HepG2 (cell line): ENCODE measurements around the gene RBBP8NL. TPM values are rescaled to one million over a fixed set of nuclear protein-coding genes. Genes with fewer than 3 reads are reported as not detected.
A peak's percentile ranks its signal among the peaks of the same experiment; 100 is the strongest.

Experiments used
- DNMT3B ChIP-seq: conservative IDR thresholded peaks from 2 replicates; pipeline ENCODE4 v1.6.1; 2016; ENCODE audit warnings: missing biosample characterization, control low read depth
- KLF15 ChIP-seq: sonication (generic); formaldehyde crosslinking; IDR thresholded peaks from 2 replicates; pipeline ENCODE4 v1.8.1; 2023; ENCODE audit warnings: borderline replicate concordance, mild to moderate bottlenecking, inconsistent platforms, missing genetic modification reagents, mixed read lengths
- PHF21A ChIP-seq: sonication (generic); formaldehyde crosslinking; IDR thresholded peaks from 2 replicates; pipeline ENCODE4 v1.5.0; 2020; ENCODE audit warnings: mild to moderate bottlenecking, missing genetic modification reagents
- PITX1 ChIP-seq: sonication (generic); formaldehyde crosslinking; IDR thresholded peaks from 2 replicates; pipeline ENCODE4 v1.5.1; 2020; ENCODE audit warnings: mild to moderate bottlenecking, missing genetic modification reagents
- PRPF4 ChIP-seq: fragments of 200-400 bp; formaldehyde crosslinking; IDR thresholded peaks from 2 replicates; pipeline ENCODE4 v1.6.1; 2016; ENCODE audit warnings: low read length, low read depth; ENCODE audit not compliant: poor library complexity, severe bottlenecking
- RAD21 ChIP-seq: fragments of 450-650 bp; formaldehyde crosslinking; IDR thresholded peaks from 2 replicates; pipeline ENCODE4 v1.5.0; 2020; ENCODE audit warnings: mild to moderate bottlenecking
- SP2 ChIP-seq: sonication (generic); formaldehyde crosslinking; IDR thresholded peaks from 2 replicates; pipeline ENCODE4 v1.5.1; 2020; ENCODE audit warnings: mild to moderate bottlenecking, missing genetic modification reagents
- SSRP1 ChIP-seq: IDR thresholded peaks from 2 replicates; pipeline ENCODE4 v1.6.1; 2016; ENCODE audit warnings: control low read depth
- YEATS4 ChIP-seq: sonication (generic); formaldehyde crosslinking; IDR thresholded peaks from 2 replicates; pipeline ENCODE4 v1.4.0; 2020; ENCODE audit warnings: missing genetic modification reagents, borderline replicate concordance
- polyA plus RNA-seq, 8 experiments: library from polyadenylated mRNA; depleted of rRNA in 3 of 8; stranded (reverse) in 7 of 8; unstranded in 1 of 8; fragments of >200 nt; fragmentation: Illumina TruSeq in 4 of 8; extraction: Trizol in 4 of 8; gene quantifications; 2 replicates each; pipeline versions ENCODE4 v1.2.1 to v1.2.3, GENCODE V29; 2011 to 2016; ENCODE audit warnings: low read depth in 4 of 8, missing spikeins in 1 of 8, mixed read lengths in 1 of 8; ENCODE audit not compliant: insufficient read depth in 1 of 8
- total RNA-seq, 5 experiments: library from RNA; depleted of rRNA; stranded (reverse); fragments of >200 nt; fragmentation: Illumina TruSeq; extraction: Trizol; gene quantifications; 2 replicates each; pipeline ENCODE4 v1.2.3, GENCODE V29; 2016; ENCODE audit warnings: low read depth in 1 of 5
- TF ChIP-seq, protein P1 (sequence below): sonication (generic); formaldehyde crosslinking; IDR thresholded peaks from 2 replicates; pipeline ENCODE4 v1.5.0; 2020; ENCODE audit warnings: mild to moderate bottlenecking, missing genetic modification reagents
- TF ChIP-seq, protein P2 (sequence below): sonication (generic); formaldehyde crosslinking; IDR thresholded peaks from 2 replicates; pipeline ENCODE4 v1.4.0; 2020; ENCODE audit warnings: low read depth, missing genetic modification reagents
- TF ChIP-seq, protein P3 (sequence below): sonication (generic); formaldehyde crosslinking; IDR thresholded peaks from 2 replicates; pipeline ENCODE4 v1.8.0; 2022; ENCODE audit warnings: low read depth, missing genetic modification reagents
- TF ChIP-seq, protein P4 (sequence below): sonication (generic); formaldehyde crosslinking; IDR thresholded peaks from 2 replicates; pipeline ENCODE4 v1.5.1; 2020; ENCODE audit warnings: mild to moderate bottlenecking, missing genetic modification reagents
- TF ChIP-seq, protein P5 (sequence below): sonication (generic); formaldehyde crosslinking; IDR thresholded peaks from 2 replicates; pipeline ENCODE4 v1.8.1; 2023; ENCODE audit warnings: mild to moderate bottlenecking, missing genetic modification reagents

RBBP8NL gene
- total and polyA plus RNA-seq, 2 of the 13 experiments (the other 11 are each of a cell fraction or from before 2014, with no cell fraction given) = 0.69 to 0.86 TPM

DNA sequence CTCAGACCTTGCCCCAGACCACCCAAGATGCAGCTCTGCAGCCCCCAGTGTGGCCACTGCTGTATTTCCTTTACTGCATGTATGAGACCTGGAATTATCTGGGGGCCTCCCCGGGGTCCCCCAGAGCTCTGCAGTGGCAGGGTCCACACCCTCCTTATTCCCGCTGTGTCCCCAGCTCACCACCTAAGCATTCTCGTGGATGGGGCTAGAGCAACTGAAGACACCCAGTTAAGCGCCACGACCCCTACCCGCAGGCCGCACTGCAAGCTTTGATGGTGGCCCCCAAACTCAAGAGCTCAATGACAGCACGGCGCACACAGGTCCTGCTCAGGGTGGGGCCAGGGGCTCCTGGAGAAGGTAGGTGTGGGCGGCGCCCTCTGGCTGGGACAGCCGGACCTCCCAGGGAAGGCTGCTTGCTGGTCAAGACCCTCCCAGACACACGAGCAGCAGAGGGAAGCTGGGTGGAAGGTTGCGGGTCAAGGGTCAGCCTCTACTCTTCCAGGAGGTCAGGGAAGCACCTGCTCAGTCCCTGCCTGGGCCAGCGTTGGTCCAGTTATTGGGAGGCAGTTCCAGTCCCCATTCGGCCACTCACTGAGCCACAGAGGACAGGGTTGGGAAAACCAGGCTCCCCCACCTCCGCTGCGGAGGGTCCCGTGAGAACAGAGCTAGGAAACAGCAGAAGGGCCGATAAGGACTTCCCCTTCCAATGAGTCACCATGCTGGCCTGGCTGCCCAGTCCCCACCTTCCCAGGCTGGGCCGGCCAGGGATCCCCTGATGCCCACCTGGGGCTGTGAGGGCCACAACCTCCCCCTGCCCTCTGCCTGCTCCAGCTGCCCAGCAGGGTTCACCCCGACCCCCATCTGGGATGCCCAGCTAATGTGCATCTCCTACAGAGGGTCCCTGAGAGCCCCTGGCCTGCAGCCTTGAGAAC is 63.2 kb downstream of the RBBP8NL start (continued):
- TF ChIP-seq, protein P1, sequence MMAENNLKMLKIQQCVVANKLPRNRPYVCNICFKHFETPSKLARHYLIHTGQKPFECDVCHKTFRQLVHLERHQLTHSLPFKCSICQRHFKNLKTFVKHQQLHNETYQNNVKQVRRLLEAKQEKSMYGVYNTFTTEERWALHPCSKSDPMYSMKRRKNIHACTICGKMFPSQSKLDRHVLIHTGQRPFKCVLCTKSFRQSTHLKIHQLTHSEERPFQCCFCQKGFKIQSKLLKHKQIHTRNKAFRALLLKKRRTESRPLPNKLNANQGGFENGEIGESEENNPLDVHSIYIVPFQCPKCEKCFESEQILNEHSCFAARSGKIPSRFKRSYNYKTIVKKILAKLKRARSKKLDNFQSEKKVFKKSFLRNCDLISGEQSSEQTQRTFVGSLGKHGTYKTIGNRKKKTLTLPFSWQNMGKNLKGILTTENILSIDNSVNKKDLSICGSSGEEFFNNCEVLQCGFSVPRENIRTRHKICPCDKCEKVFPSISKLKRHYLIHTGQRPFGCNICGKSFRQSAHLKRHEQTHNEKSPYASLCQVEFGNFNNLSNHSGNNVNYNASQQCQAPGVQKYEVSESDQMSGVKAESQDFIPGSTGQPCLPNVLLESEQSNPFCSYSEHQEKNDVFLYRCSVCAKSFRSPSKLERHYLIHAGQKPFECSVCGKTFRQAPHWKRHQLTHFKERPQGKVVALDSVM (CRISPR knock-in tag) = no peak
- TF ChIP-seq KLF15 (CRISPR knock-in tag) = no peak
- TF ChIP-seq RAD21 (CRISPR knock-in tag) = no peak
- no peak for TF ChIP-seq PRPF4
- no peak for TF ChIP-seq SSRP1 (CRISPR knock-in tag)
- peak; percentile 11; the same call in 1 of the 2 replicates for TF ChIP-seq PITX1
- TF ChIP-seq, protein P2, sequence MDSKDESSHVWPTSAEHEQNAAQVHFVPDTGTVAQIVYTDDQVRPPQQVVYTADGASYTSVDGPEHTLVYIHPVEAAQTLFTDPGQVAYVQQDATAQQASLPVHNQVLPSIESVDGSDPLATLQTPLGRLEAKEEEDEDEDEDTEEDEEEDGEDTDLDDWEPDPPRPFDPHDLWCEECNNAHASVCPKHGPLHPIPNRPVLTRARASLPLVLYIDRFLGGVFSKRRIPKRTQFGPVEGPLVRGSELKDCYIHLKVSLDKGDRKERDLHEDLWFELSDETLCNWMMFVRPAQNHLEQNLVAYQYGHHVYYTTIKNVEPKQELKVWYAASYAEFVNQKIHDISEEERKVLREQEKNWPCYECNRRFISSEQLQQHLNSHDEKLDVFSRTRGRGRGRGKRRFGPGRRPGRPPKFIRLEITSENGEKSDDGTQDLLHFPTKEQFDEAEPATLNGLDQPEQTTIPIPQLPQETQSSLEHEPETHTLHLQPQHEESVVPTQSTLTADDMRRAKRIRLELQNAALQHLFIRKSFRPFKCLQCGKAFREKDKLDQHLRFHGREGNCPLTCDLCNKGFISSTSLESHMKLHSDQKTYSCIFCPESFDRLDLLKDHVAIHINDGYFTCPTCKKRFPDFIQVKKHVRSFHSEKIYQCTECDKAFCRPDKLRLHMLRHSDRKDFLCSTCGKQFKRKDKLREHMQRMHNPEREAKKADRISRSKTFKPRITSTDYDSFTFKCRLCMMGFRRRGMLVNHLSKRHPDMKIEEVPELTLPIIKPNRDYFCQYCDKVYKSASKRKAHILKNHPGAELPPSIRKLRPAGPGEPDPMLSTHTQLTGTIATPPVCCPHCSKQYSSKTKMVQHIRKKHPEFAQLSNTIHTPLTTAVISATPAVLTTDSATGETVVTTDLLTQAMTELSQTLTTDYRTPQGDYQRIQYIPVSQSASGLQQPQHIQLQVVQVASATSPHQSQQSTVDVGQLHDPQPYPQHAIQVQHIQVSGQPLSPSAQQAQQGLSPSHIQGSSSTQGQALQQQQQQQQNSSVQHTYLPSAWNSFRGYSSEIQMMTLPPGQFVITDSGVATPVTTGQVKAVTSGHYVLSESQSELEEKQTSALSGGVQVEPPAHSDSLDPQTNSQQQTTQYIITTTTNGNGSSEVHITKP = no peak
- TF ChIP-seq, protein P3, sequence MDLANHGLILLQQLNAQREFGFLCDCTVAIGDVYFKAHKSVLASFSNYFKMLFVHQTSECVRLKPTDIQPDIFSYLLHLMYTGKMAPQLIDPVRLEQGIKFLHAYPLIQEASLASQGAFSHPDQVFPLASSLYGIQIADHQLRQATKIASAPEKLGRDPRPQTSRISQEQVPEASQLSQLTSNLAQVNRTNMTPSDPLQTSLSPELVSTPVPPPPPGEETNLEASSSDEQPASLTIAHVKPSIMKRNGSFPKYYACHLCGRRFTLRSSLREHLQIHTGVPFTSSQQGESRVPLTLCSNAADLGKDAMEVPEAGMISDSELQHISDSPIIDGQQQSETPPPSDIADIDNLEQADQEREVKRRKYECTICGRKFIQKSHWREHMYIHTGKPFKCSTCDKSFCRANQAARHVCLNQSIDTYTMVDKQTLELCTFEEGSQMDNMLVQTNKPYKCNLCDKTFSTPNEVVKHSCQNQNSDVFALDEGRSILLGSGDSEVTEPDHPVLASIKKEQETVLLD (CRISPR knock-in tag) = no peak
- TF ChIP-seq PHF21A = no peak
- TF ChIP-seq, protein P4, sequence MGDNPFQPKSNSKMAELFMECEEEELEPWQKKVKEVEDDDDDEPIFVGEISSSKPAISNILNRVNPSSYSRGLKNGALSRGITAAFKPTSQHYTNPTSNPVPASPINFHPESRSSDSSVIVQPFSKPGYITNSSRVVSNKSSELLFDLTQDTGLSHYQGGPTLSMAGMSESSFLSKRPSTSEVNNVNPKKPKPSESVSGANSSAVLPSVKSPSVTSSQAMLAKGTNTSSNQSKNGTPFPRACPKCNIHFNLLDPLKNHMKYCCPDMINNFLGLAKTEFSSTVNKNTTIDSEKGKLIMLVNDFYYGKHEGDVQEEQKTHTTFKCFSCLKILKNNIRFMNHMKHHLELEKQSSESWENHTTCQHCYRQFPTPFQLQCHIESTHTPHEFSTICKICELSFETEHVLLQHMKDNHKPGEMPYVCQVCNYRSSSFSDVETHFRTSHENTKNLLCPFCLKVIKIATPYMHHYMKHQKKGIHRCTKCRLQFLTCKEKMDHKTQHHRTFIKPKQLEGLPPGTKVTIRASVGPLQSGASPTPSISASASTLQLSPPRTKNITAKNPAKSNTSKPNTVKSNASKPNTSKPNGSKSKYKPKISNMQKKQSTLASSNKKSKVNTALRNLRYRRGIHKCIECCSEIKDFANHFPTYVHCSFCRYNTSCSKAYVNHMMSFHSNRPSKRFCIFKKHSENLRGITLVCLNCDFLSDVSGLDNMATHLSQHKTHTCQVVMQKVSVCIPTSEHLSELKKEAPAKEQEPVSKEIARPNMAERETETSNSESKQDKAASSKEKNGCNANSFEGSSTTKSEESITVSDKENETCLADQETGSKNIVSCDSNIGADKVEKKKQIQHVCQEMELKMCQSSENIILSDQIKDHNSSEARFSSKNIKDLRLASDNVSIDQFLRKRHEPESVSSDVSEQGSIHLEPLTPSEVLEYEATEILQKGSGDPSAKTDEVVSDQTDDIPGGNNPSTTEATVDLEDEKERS (CRISPR knock-in tag) = no peak
- TF ChIP-seq YEATS4 (CRISPR knock-in tag) = no peak
- TF ChIP-seq DNMT3B (CRISPR knock-in tag) = no peak
- TF ChIP-seq, protein P5, sequence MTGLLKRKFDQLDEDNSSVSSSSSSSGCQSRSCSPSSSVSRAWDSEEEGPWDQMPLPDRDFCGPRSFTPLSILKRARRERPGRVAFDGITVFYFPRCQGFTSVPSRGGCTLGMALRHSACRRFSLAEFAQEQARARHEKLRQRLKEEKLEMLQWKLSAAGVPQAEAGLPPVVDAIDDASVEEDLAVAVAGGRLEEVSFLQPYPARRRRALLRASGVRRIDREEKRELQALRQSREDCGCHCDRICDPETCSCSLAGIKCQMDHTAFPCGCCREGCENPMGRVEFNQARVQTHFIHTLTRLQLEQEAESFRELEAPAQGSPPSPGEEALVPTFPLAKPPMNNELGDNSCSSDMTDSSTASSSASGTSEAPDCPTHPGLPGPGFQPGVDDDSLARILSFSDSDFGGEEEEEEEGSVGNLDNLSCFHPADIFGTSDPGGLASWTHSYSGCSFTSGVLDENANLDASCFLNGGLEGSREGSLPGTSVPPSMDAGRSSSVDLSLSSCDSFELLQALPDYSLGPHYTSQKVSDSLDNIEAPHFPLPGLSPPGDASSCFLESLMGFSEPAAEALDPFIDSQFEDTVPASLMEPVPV (CRISPR knock-in tag) = 0 out of 2 replicates have a peak, but pooled peaks have one; percentile 35
- TF ChIP-seq SP2 (CRISPR knock-in tag) = no peak
